Measurements from ENCODE around the gene ARL5A.

DNA sequence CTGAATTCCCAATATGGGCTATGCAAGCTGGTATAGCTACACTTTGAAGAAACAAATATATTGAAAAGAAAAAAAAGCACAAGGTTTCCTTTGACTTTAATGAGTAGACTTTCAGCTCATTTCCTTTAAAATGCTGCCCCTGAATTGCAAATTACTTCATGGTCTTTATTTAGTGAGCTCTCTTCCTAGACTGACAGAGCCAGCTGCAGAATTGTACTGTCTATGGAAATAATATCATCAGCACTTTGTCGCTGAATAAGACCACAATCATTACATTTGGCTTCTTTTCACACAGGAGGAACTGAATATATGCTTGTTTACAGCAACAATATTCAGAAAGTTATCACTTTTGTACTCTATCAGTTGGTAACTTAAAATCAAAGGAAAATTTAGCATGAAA, 41.7 kb downstream of the ARL5A start:
- TF ChIP-seq CTCF (IDR thresholded peaks at IDR 0.05) (no peak), POLR2A (IDR thresholded peaks at IDR 0.05) (no peak), POLR2AphosphoS5 (IDR thresholded peaks at IDR 0.05) (no peak)
